ENCODE results near the gene ZNF728.

The ZNF728 gene

DNA sequence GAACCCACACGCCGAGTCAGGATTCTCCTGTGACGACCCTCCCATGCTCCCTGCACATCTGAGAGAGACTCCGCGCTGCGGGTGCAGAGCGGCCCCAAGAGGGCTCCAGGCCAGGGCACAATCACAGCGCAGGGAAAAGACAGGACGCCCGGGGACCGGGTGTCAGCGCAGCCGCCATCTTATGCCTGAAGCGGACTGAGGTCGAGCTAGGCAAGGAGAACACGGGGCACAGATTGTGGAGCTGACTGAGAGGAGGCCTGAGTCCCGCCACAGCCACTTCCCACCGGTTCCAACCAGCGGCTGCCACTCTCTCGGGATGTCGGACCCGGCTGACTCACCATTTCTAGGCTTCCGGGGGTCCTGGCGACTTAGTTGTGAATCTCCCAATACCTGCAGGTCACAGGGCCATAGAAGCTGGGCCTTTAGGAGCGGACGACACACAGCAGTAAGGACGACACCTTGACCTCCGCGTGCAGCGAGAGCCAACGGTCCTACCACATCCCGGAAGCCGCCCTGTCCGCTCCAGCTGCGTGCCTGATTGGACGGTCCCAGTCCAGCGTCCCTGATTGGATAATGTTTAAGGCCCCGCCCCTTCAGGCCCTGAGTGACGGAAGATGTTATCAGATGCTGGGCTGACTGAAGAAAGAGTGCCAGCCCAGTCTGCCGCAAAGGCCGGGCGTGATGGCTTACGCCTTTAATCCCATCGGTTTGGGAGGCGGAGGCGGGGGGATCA, at the start of gene ZNF728:
TSS of gene ZNF728 (minus strand) at position 487 of the 733 bp plus-strand sequence. CDS start at position 341, 146 bp downstream.
- TF ChIP-seq GATA3 (IDR thresholded peaks at IDR 0.05; ENCODE audit: low read depth, low read length), result no peak
- peak; percentile 33; the same call in 1 of the 2 replicates for TF ChIP-seq GATA2 (IDR thresholded peaks at IDR 0.05; ENCODE audit: low read depth, low read length)

DNA sequence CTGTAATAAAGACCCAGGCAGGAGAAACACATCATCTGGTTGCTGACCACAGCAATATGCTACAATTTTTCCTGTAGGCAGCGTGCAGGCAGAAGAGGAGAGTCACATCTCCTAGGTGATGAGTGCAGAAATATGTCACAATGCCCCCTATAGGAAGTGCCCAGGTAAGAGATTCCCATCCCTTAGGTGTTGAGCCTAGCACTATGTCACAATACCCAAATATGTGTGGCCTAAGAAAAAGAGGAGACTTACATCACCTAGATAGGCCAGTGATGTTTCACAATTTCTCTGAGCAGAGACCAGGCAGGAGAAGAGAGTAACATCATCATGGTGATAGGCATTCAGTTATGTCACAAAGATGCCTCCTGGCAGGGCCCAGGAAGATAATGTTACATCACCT, 49.4 kb upstream of the ZNF728 start:
- no peak for TF ChIP-seq GATA2 (IDR thresholded peaks at IDR 0.05; ENCODE audit: low read depth, low read length)
- TF ChIP-seq GATA3 (IDR thresholded peaks at IDR 0.05; ENCODE audit: low read depth, low read length), result no peak

GRCh38 chr19:23049256-23049655, 46.3 kb upstream of the ZNF728 start:
- TF ChIP-seq GATA2 (IDR thresholded peaks at IDR 0.05; ENCODE audit: low read depth, low read length) (no peak), GATA3 (IDR thresholded peaks at IDR 0.05; ENCODE audit: low read depth, low read length) (no peak)

GRCh38 chr19:23046743-23047142, 43.8 kb upstream of the ZNF728 start:
- TF ChIP-seq GATA3 (IDR thresholded peaks at IDR 0.05; ENCODE audit: low read depth, low read length) (no peak), GATA2 (IDR thresholded peaks at IDR 0.05; ENCODE audit: low read depth, low read length) (no peak)

GRCh38 chr19:23033721-23034120, 30.7 kb upstream of the ZNF728 start:
- TF ChIP-seq GATA2 (IDR thresholded peaks at IDR 0.05; ENCODE audit: low read depth, low read length), result no peak
- no peak for TF ChIP-seq GATA3 (IDR thresholded peaks at IDR 0.05; ENCODE audit: low read depth, low read length)

DNA sequence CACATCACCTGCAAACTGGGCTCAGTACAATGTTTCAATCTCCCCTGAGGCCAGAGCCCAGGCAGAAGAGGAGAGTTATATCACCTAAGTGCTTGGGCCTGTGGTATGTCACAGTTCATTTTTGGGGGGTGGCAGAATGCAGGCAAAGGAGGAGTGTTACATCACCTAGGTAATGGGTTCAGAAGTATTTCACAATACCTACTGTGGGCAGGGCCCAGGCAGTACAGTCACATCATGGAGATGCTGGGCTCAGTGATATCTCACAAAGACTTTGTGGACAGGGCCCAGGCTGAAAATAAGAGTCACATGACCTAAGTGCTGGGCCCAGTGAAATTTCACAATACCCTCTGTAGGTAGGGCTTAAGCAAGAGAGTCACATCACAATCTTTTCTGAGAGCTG, 12.7 kb upstream of the ZNF728 start:
- no peak for TF ChIP-seq GATA3 (IDR thresholded peaks at IDR 0.05; ENCODE audit: low read depth, low read length)
- no peak for TF ChIP-seq GATA2 (IDR thresholded peaks at IDR 0.05; ENCODE audit: low read depth, low read length)

GRCh38 chr19:22976248-22976647, 26.7 kb downstream of the ZNF728 start:
- TF ChIP-seq GATA2 (IDR thresholded peaks at IDR 0.05; ENCODE audit: low read depth, low read length) (no peak), GATA3 (IDR thresholded peaks at IDR 0.05; ENCODE audit: low read depth, low read length) (no peak)

GRCh38 chr19:22945560-22945959, 57.4 kb downstream of the ZNF728 start:
- TF ChIP-seq GATA3 (IDR thresholded peaks at IDR 0.05; ENCODE audit: low read depth, low read length) (no peak), GATA2 (IDR thresholded peaks at IDR 0.05; ENCODE audit: low read depth, low read length) (no peak)

GRCh38 chr19:22935151-22935550, 67.8 kb downstream of the ZNF728 start:
- no peak for TF ChIP-seq GATA3 (IDR thresholded peaks at IDR 0.05; ENCODE audit: low read depth, low read length)
- TF ChIP-seq GATA2 (IDR thresholded peaks at IDR 0.05; ENCODE audit: low read depth, low read length), result no peak

Data from SH-SY5Y (cell line).